Esophagus muscularis mucosa (tissue), 4 donors: Measurements from ENCODE around the gene NUDT16L1.

Source experiments
- CTCF ChIP-seq, 3 experiments: fragments of 200-600 bp in 2 of 3; fragments of 450-650 bp in 1 of 3; sonication (generic) in 2 of 3; IDR thresholded peaks; one replicate each; pipeline ENCODE4 v1.5.1; 2017 to 2019; ENCODE audit warnings: antibody characterized with exemption in 3 of 3, mild to moderate bottlenecking in 2 of 3, moderate library complexity in 1 of 3
- EP300 ChIP-seq: sonication (generic); formaldehyde crosslinking; IDR thresholded peaks from one replicate; pipeline ENCODE4 v1.6.1; 2017; ENCODE audit warnings: antibody characterized with exemption
- POLR2A ChIP-seq: fragments of 450-650 bp; IDR thresholded peaks from one replicate; pipeline ENCODE4 v1.6.1; 2017; ENCODE audit warnings: antibody characterized with exemption, moderate library complexity, mild to moderate bottlenecking, low read depth
- POLR2AphosphoS5 ChIP-seq, 2 donors: sonication (generic); formaldehyde crosslinking; IDR thresholded peaks; one replicate each; pipeline ENCODE4 v1.6.1; 2017; ENCODE audit warnings: antibody characterized with exemption in 2 of 2

GRCh38 chr16:4704913-4705312, 11.6 kb downstream of the NUDT16L1 start:
- TF ChIP-seq POLR2A, result no peak
- TF ChIP-seq CTCF (IDR thresholded peaks at IDR 0.05), result no peak
- no peak for TF ChIP-seq POLR2AphosphoS5 (IDR thresholded peaks at IDR 0.05)
- no peak for TF ChIP-seq EP300
